Urothelium cell line (cell line): ENCODE results near the gene CEP170B.
"Not testable (repeated sequence)": the region's sequence is repeated elsewhere in the genome, so short reads cannot be mapped to it uniquely, and the experiment has no call there.

Experiments used
- DNase-seq: peaks from one replicate; pipeline ENCODE4 v3.0.0; 2011; ENCODE audit warnings: low spot score, mixed read lengths
- FAIRE-seq: peaks from 2 replicates; lab custom pipeline; 2011; peaks lifted over from hg19 to GRCh38; lab: Jason Lieb, UNC

Gene CEP170B

GRCh38 chr14:104903990-104904389 lies 38.9 kb downstream of the CEP170B start:
- FAIRE-seq (no peak), DNase-seq (no peak)

GRCh38 chr14:104904650-104905578 lies 39.8 kb downstream of the CEP170B start:
- FAIRE-seq, result not testable (repeated sequence)

GRCh38 chr14:104905579-104905933 lies 40.5 kb downstream of the CEP170B start:
- FAIRE-seq, DNase-seq: not testable (repeated sequence)

More at GRCh38 chr14:104904650-104905578, 39.8 kb downstream of the CEP170B start:
- DNase-seq, result not testable (repeated sequence)

GRCh38 chr14:104908303-104908702 lies 43.2 kb downstream of the CEP170B start:
- DNase-seq (no peak), FAIRE-seq (no peak)

- DNase-seq (no peak), FAIRE-seq (no peak)
Observed at GRCh38 chr14:104912053-104912452, 47.0 kb downstream of the CEP170B start.

GRCh38 chr14:104913435-104913834 lies 48.4 kb downstream of the CEP170B start:
- no peak for DNase-seq
- no peak for FAIRE-seq

- DNase-seq, result no peak
- FAIRE-seq, result no peak
Observed at GRCh38 chr14:104917116-104917515, 52.0 kb downstream of the CEP170B start.

GRCh38 chr14:104917993-104918392 lies 52.9 kb downstream of the CEP170B start:
- no peak for DNase-seq

GRCh38 chr14:104919152-104919992 lies 54.3 kb downstream of the CEP170B start:
- not testable (repeated sequence) for DNase-seq, FAIRE-seq

More at GRCh38 chr14:104917993-104918392, 52.9 kb downstream of the CEP170B start:
- no peak for FAIRE-seq

- DNase-seq (no peak), FAIRE-seq (no peak)
Observed at GRCh38 chr14:104919993-104920315, 54.9 kb downstream of the CEP170B start.

GRCh38 chr14:104923640-104924420 lies 58.8 kb downstream of the CEP170B start:
- DNase-seq, result no peak
- FAIRE-seq, result no peak

- FAIRE-seq (no peak), DNase-seq (no peak)
Observed at GRCh38 chr14:104924421-104925213, 59.5 kb downstream of the CEP170B start, which contains the start of gene PLD4. TSS of gene PLD4 (plus strand) at chr14:104924879. CDS start at chr14:104927141, 2,262 bp downstream.

GRCh38 chr14:104925214-104925854 lies 60.3 kb downstream of the CEP170B start:
- FAIRE-seq, result no peak

GRCh38 chr14:104925855-104926609 lies 61.0 kb downstream of the CEP170B start:
- no peak for DNase-seq
- no peak for FAIRE-seq

More at GRCh38 chr14:104925214-104925854, 60.3 kb downstream of the CEP170B start:
- no peak for DNase-seq

- DNase-seq, result no peak
- no peak for FAIRE-seq
Observed at GRCh38 chr14:104926619-104927431, 61.8 kb downstream of the CEP170B start.

GRCh38 chr14:104927432-104927816 lies 62.4 kb downstream of the CEP170B start:
- DNase-seq, result no peak

GRCh38 chr14:104927901-104928300 lies 62.8 kb downstream of the CEP170B start:
- DNase-seq, result no peak
- no peak for FAIRE-seq

More at GRCh38 chr14:104927432-104927816, 62.4 kb downstream of the CEP170B start:
- FAIRE-seq, result no peak
